Muscle of arm (tissue), 12 donors: ENCODE data around the gene FAM153A. TPM values are rescaled to one million over a fixed set of nuclear protein-coding genes. Genes with fewer than 3 reads are reported as not detected.
"Not testable (repeated sequence)": the region's sequence is repeated elsewhere in the genome, so short reads cannot be mapped to it uniquely, and the experiment has no call there.

ENCODE experiments used
- DNase-seq: peaks from one replicate; pipeline ENCODE4 v3.0.0-alpha.2; 2013
- polyA plus RNA-seq, 12 donors: library from polyadenylated mRNA; unstranded; fragments of 120-200 nt; gene quantifications; one replicate each; pipeline ENCODE4 v1.2.1, GENCODE V29; 2013; ENCODE audit not compliant: insufficient read length in 12 of 12

FAM153A gene
- polyA plus RNA-seq, 12 donors, result 0.07 to 0.52 (median 0.30) TPM; not detected in 4

GRCh38 chr5:177747354-177747753, 35.3 kb downstream of the FAM153A start:
- not testable (repeated sequence) for DNase-seq

GRCh38 chr5:177724858-177725257, 57.8 kb downstream of the FAM153A start:
- DNase-seq, result not testable (repeated sequence)

- DNase-seq, result not testable (repeated sequence)
These were observed 58.7 kb downstream of the FAM153A start for GRCh38 chr5:177723831-177724485.

- DNase-seq, result not testable (repeated sequence)
These were observed 59.9 kb downstream of the FAM153A start for GRCh38 chr5:177722829-177723228.

GRCh38 chr5:177719989-177720388, 62.7 kb downstream of the FAM153A start:
- not testable (repeated sequence) for DNase-seq

- DNase-seq, result not testable (repeated sequence)
These were observed 67.3 kb downstream of the FAM153A start for GRCh38 chr5:177715423-177715822.

- not testable (repeated sequence) for DNase-seq
These were observed 86.6 kb downstream of the FAM153A start for GRCh38 chr5:177696100-177696499.

- DNase-seq, result not testable (repeated sequence)
These were observed 87.3 kb downstream of the FAM153A start for GRCh38 chr5:177695356-177695930.

GRCh38 chr5:177694518-177694835, 88.2 kb downstream of the FAM153A start:
- DNase-seq, result not testable (repeated sequence)

GRCh38 chr5:177693671-177694517, 88.8 kb downstream of the FAM153A start:
- DNase-seq, result not testable (repeated sequence)

GRCh38 chr5:177692969-177693368, 89.7 kb downstream of the FAM153A start:
- not testable (repeated sequence) for DNase-seq

- not testable (repeated sequence) for DNase-seq
These were observed 90.2 kb downstream of the FAM153A start for GRCh38 chr5:177692507-177692906.

GRCh38 chr5:177689011-177689610, 93.6 kb downstream of the FAM153A start:
- not testable (repeated sequence) for DNase-seq

- not testable (repeated sequence) for DNase-seq
These were observed 94.6 kb downstream of the FAM153A start for GRCh38 chr5:177688091-177688490.

- DNase-seq, result not testable (repeated sequence)
These were observed 100.8 kb downstream of the FAM153A start for GRCh38 chr5:177681920-177682319.

Other genes starting within 250 kb of the FAM153A start
- gene FAM193B, start 228.3 kb downstream of the FAM153A start, polyA plus RNA-seq, result 100 to 1,000 TPM in 2 of 12 donors, 10 to 100 TPM in 9, not detected in 1; 38.3 to 121 (median 53.0) TPM
- 100 to 1,000 TPM in 9 of 12 donors, 10 to 100 TPM in 2, not detected in 1; 86.0 to 166 (median 117) TPM for gene TMED9, start 190.7 kb downstream of the FAM153A start, polyA plus RNA-seq
- gene B4GALT7, start 182.8 kb downstream of the FAM153A start, polyA plus RNA-seq, result 10 to 100 TPM in 11 of 12 donors, not detected in 1; 15.0 to 21.3 (median 18.4) TPM
- gene PROP1, start 213.3 kb upstream of the FAM153A start, polyA plus RNA-seq, result not detected